Measurements from ENCODE around the gene TMEM184A. TPM values are rescaled to one million over a fixed set of nuclear protein-coding genes. Genes with fewer than 3 reads are reported as not detected.

Gene TMEM184A
- total RNA-seq, 2 donors from 2014 or later = 4.6 to 5.1 TPM

DNA sequence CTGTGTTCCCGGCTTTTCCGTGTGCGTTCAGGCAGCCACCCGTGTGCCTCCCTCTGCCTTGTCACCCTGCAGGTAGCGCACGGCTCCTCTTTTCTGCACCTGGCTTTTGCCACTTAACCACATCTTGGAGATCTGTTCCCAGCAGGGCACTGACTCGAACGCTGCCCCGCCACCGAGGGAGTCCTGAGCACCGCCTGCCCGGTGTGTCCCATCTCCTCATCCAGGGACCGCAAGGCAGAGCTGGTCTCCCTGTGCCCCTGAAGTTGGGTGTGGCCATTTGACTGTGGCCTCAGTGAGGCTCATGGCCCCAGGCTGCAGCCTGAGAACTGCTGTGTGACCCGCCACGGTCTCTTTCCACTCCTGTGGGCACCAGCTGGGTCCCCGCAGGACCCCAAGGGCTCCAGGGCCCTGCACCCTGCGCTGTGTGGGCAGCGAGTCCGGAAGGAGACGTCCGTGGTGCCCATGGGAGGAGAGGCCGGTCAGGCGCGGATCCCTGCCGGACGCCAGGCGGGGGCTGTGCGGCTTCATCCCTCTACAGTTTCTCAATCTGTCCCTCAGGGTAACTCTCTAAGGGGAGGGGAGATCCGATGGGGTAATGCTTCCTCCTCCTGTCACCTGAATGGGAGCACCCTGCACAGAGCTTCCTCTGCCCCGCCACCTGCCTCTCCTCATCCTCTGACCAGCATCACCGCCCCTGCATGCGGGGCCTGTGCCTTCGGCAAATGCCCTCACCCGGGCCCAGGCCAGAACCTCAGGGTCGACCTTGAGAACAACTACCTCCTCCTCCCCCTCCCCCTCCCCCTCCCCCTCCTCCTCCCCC lies 50.1 kb downstream of the TMEM184A start:
- Histone ChIP-seq H3K9me3 (ENCODE audit: control insufficient read depth, low read length) (no peaks in the 10 kb centered on the region), H3K27ac (ENCODE audit: low read depth, low read length) (no peak overlapping the region), H3K9ac (ENCODE audit: extremely low read depth, low read length, poor library complexity, severe bottlenecking) (no peak overlapping the region), H3K4me3 (ENCODE audit: low read length) (no peak overlapping the region), H3K27me3 (ENCODE audit: control insufficient read depth, insufficient read depth, low read length, poor library complexity, severe bottlenecking) (no peaks in the 10 kb centered on the region), H3K4me1 (ENCODE audit: control insufficient read depth, insufficient read depth, low read length) (no peaks in the 10 kb centered on the region), H3K36me3 (ENCODE audit: control insufficient read depth, insufficient read depth, low read length) (peaks cover 17% of the 10 kb centered on the region)
- Mint-ChIP-seq H3K27me3 (ENCODE audit: insufficient read depth) (no peaks in the 10 kb centered on the region), H3K4me1 (peaks cover 9% of the 10 kb centered on the region), H3K9me3 (no peaks in the 10 kb centered on the region), H3K4me3 (peak overlapping the region; percentile 83), H3K27ac (no peak overlapping the region), H3K36me3 (ENCODE audit: low read depth) (peaks cover 14% of the 10 kb centered on the region)
- TF ChIP-seq, protein P1, sequence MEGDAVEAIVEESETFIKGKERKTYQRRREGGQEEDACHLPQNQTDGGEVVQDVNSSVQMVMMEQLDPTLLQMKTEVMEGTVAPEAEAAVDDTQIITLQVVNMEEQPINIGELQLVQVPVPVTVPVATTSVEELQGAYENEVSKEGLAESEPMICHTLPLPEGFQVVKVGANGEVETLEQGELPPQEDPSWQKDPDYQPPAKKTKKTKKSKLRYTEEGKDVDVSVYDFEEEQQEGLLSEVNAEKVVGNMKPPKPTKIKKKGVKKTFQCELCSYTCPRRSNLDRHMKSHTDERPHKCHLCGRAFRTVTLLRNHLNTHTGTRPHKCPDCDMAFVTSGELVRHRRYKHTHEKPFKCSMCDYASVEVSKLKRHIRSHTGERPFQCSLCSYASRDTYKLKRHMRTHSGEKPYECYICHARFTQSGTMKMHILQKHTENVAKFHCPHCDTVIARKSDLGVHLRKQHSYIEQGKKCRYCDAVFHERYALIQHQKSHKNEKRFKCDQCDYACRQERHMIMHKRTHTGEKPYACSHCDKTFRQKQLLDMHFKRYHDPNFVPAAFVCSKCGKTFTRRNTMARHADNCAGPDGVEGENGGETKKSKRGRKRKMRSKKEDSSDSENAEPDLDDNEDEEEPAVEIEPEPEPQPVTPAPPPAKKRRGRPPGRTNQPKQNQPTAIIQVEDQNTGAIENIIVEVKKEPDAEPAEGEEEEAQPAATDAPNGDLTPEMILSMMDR (conservative IDR thresholded peaks at IDR 0.05) = no peak
- no peak for DNase-seq
- 90 to 92% methylated on average over 14 to 30 of the region's 35 CpGs for WGBS, 2 experiments (ENCODE audit: insufficient coverage in 1 of 2, insufficient read length in 1 of 2)

DNA sequence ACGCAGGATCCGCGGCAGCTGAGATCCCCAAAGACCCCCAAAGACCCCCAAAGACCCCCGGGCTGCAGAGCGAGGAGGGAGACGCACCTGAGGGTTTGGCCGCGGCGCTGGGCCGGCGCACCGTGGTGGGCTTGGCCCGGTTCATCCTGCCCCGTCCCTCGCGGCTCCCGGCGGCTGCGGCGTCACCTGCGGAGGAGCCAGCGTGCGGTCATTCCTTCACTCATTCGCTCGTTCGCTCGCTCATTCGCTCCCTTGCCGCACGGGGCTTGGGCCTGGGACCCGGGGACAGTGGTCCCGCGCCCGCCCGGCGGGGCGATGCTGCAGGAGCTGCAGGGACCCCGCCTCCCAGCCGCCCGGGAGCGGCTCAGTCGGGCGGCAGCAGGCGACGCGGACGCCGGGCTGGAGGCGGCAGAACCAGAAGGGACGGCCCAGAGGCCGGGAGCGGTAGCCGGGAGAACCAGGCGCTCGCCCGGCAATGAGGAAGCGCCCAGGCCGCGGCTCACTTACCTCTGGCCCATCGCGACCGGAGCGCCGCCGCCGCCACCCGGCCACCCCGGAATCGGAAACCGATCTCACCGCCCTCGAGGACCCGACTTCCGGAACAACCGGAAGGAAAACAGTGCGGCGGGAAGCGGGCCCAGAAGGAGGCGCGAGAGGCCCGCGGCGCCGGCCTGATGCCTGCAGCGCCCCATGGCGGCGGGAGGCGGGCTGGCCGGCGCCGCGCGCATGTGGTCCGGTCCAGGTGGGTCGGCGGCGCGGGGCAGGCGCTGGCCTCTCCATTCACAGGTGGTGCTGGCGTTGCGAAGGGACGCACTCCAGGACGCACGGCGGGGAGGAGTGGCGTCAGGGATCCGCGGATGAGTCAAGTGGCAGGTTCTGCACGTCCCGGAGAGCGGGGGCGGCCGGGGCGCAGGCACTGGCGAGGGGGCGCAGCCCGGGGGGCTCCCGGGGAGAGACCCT lies 51.9 kb downstream of the TMEM184A start, which contains the start of gene INTS1:
Gene INTS1, minus strand, starts transcription at position 574 of the 960 bp plus-strand sequence. Its CDS starts 429 bp downstream, at position 145.
- Histone ChIP-seq H3K36me3 (ENCODE audit: control insufficient read depth, insufficient read depth, low read length) (peaks cover 24% of the 10 kb centered on the region), H3K9ac (ENCODE audit: extremely low read depth, low read length, poor library complexity, severe bottlenecking) (peak within 1 kb of the TSS; percentile 80), H3K9me3 (ENCODE audit: control insufficient read depth, low read length) (no peaks in the 10 kb centered on the region), H3K4me3 (ENCODE audit: low read length) (peak within 1 kb of the TSS; percentile 92), H3K4me1 (ENCODE audit: control insufficient read depth, insufficient read depth, low read length) (no peaks in the 10 kb centered on the region), H3K27me3 (ENCODE audit: control insufficient read depth, insufficient read depth, low read length, poor library complexity, severe bottlenecking) (no peaks in the 10 kb centered on the region), H3K27ac (ENCODE audit: low read depth, low read length) (no peak within 1 kb of the TSS)
- DNase-seq = peak; percentile 95
- TF ChIP-seq, protein P1 (conservative IDR thresholded peaks at IDR 0.05) = peak; percentile 96
- H3K4me3 Mint-ChIP-seq = peak within 1 kb of the TSS; percentile 83
- H3K4me1 Mint-ChIP-seq = peaks cover 9% of the 10 kb centered on the region
- H3K9me3 Mint-ChIP-seq = no peaks in the 10 kb centered on the region
- no peaks in the 10 kb centered on the region for H3K27me3 Mint-ChIP-seq (ENCODE audit: insufficient read depth)
- peaks cover 26% of the 10 kb centered on the region for H3K36me3 Mint-ChIP-seq (ENCODE audit: low read depth)
- H3K27ac Mint-ChIP-seq = peak within 1 kb of the TSS; percentile 85
- WGBS, 2 experiments (ENCODE audit: insufficient coverage in 1 of 2, insufficient read length in 1 of 2) = 1% methylated on average over 44 to 113 of the region's 118 CpGs

DNA sequence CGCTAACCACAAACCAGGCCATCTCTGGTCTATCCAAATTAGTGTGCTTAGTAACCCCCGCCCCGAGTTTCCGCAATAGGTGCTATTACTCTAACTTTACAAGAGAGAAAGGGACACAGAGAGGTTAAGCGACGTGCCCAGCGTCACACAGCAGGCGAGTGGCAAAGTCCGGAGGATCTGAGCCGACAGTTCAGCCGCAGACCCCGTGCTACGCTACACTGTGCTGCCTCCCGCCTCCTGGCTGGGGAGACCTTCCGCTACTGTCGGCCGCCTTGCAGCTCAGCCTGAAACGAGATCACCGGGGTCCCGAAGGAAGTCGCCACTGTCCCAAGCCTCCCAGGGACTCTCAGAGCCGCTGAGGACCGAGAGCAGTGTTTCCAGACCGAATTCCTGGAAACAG lies 52.6 kb downstream of the TMEM184A start:
- H3K4me1 ChIP-seq (ENCODE audit: control insufficient read depth, insufficient read depth, low read length) = no peaks in the 10 kb centered on the region
- peak overlapping the region; percentile 92 for H3K4me3 ChIP-seq (ENCODE audit: low read length)
- peak overlapping the region; percentile 80 for H3K9ac ChIP-seq (ENCODE audit: extremely low read depth, low read length, poor library complexity, severe bottlenecking)
- H3K27me3 Mint-ChIP-seq (ENCODE audit: insufficient read depth) = no peaks in the 10 kb centered on the region
- no peak for DNase-seq
- no peaks in the 10 kb centered on the region for H3K9me3 Mint-ChIP-seq
- H3K27ac Mint-ChIP-seq = peak overlapping the region; percentile 85
- H3K9me3 ChIP-seq (ENCODE audit: control insufficient read depth, low read length) = no peaks in the 10 kb centered on the region
- peaks cover 26% of the 10 kb centered on the region for H3K36me3 Mint-ChIP-seq (ENCODE audit: low read depth)
- WGBS, 2 experiments (ENCODE audit: insufficient coverage in 1 of 2, insufficient read length in 1 of 2) = 35 to 38% methylated on average over 20 to 24 of the region's 24 CpGs
- no peaks in the 10 kb centered on the region for H3K27me3 ChIP-seq (ENCODE audit: control insufficient read depth, insufficient read depth, low read length, poor library complexity, severe bottlenecking)
- TF ChIP-seq, protein P1 (conservative IDR thresholded peaks at IDR 0.05) = no peak
- peaks cover 9% of the 10 kb centered on the region for H3K4me1 Mint-ChIP-seq
- peak overlapping the region; percentile 83 for H3K4me3 Mint-ChIP-seq
- peaks cover 24% of the 10 kb centered on the region for H3K36me3 ChIP-seq (ENCODE audit: control insufficient read depth, insufficient read depth, low read length)
- no peak overlapping the region for H3K27ac ChIP-seq (ENCODE audit: low read depth, low read length)
